GM18858 (cell line): ENCODE results near the gene EXOC3L4.

Source experiments
- ATAC-seq: cut with Tn5 transposase; IDR thresholded peaks from one replicate; pipeline ENCODE4 v1.9.1; 2021; ENCODE audit not compliant: unreplicated experiment

EXOC3L4 gene

DNA sequence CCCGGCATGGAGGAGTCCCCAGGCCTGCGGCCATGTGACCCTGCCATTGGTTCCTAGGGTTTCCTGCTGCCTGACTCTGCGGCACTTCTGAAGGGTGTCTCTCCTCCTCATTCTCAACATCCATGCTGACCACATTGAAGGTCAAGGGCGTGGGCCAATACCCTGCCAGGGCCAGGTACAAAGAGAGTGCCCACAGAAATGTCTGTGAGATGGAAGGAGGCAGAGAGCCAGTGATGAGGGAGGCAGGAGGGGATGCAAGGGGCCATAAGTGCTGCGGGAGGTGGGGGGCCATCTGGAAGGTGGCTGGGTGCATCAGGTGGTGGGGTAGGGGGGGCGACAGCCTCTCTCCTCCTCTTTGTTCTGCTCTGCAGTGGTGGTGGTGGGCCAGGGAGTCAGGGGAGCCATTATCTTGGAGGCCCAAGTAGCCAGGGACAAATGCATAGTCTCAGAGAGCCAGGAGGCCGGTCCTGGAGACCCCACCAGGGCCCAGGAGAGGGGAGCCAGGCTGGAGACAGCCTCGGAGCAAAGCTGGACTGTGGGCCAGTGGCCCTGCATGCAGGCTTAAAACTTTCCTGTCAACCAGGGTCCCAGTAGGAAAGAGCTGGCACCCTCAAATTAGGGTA is 24.2 kb upstream of the EXOC3L4 start:
- no peak for ATAC-seq

DNA sequence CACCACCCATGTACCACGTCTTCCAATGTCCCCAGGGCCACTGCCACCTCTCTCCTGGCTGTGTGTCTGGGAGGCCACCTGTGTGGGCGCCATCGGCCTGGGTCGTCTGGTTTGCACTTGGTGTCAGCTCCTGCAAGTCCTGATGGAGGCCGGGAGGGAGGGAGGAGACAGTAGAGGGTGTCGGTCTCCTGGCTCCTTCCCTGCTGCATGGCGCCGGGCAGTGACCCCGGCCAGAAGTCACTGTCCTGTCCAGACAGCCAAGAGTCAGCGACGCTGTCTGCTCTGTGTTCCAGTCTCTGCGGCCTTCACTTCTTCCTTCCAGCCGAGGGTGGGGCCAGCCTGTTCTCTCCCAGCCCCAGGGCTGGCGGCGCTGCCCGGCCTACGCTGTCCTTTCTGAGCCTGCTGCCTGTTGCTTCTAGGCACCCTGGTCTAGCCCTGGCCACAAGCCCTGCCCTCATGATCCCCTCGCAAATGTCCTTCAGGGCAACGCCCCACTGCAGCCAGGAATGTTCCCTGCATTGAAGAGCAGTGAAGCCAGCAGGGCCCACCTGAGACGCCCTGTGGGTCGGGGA is 23.5 kb upstream of the EXOC3L4 start:
- no peak for ATAC-seq

GRCh38 chr14:103071544-103072251 is 22.8 kb upstream of the EXOC3L4 start:
- ATAC-seq, result no peak

DNA sequence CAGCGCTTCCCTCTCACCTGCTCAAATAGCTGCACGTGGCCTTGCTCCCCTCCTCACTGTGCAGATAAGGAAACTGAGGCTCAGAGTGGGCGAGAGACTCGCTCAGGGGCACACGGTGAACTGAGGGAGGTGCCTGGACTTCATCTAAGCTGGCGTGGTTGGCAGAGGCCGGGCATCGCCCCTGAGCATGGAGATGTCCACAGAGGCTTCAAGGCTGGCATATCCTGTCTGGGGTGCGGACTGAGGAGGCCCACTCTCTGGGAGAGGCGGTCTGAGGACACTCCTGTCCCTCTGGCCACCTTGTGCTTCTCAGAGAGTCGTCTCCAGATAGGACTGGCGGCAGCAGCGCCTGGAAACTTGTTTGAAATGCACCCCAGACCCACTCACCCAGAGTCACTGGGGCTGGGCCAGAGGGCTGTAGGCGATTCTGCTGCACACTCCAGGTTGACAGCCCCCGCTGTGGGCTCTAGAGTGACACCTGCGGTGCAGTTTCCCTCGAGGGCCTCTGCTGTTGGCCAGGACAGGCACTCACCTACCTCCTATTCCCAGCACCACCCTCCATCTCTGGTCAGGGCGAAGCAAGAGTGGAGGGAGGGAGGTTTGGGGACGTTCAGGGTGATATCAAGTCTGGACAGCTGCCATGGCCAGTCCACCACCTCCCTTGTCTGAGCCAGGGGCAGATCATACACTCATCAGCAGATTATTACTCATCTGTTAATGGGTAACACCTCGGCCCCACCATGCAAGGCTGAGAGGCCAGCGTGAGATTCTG is 21.7 kb upstream of the EXOC3L4 start:
- ATAC-seq, result no peak

GRCh38 chr14:103073367-103073875 is 21.1 kb upstream of the EXOC3L4 start:
- no peak for ATAC-seq

GRCh38 chr14:103073876-103074728 is 20.4 kb upstream of the EXOC3L4 start:
- no peak for ATAC-seq

DNA sequence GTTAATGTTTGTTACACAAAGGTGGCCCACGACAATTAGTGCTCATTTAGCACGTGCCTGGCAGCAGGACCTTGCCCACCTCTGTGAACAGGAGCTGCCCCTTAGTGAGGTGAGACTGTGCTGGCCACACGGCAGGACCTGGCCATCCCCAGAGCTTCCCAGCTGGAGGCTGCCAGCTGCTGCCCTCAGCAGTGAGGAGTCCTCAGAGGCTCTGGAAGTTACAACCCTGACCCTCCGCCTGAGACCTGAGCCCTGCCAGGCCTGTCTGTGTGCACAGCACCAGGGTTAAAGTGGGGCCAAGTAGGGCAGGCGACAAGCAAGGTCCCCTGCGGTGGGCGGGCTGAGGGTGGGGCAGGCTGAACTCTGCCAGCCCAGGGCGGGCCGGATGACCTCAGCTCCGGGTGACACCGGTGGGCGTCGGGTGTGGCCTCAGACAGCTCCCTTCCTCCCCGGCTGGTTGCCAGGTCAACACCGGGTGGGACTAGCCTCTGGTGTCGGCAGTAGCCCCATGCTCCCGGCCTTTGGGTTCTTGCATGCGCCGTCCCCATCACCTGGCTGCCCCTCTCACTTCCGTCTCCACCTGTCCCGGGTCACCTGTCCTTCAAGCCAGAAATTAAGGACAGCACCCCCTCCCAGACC is 19.7 kb upstream of the EXOC3L4 start:
- ATAC-seq, result no peak

- ATAC-seq, result no peak
Measured at GRCh38 chr14:103078420-103078749, 16.1 kb upstream of the EXOC3L4 start.

DNA sequence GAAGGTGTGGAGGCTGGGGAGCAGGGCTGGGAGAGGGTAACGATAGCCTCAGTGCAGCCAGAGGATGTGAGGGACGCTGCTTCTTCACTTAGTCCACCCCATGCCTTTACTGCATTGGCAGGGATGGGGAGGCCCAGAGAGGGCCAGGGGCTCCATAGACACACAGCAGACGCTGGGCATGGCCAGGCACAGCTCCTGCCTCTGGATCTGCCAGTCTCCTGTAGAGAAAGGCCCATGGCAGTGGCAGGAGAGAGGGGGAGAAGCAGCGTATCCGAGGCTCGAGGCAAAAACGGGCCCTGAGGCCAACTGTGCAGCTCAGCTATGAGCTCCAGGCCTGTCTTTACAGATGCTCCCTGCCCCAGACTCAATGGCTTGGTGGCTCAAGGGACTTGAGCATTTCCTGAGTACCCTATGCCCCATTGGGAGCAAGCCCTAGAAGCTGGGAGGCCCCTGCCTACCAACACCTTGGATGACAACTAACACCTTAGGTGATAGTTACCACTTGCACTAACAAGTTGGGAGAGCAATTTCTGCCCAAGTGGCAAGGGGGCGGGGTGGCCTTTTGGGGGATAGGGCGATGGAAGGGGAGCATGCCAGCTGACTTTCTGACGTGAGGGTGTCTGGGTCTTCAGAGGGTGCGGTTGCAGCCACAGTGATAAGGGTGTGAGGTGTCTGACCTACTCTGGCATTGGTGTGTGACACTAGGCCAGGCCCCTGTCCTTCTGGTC is 15.5 kb upstream of the EXOC3L4 start:
- no peak for ATAC-seq

DNA sequence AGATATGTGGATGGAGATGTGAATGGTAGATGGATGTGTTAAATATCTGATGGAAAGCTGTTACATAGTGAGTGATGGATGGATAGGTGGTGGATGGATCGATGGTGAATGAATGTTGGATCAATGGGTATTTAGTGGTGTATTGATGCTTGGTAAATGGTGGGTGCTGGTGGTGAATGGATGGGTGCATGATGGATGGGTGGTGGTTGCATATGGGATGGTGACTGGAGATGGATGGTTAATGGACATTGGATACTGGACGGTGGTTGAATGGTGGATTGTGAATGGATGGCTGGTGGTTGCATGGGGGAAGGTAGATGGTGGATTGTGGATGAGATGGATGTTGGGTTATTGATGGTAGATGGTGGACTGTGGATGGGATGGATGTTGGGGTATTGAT is 12.6 kb upstream of the EXOC3L4 start:
- no peak for ATAC-seq

DNA sequence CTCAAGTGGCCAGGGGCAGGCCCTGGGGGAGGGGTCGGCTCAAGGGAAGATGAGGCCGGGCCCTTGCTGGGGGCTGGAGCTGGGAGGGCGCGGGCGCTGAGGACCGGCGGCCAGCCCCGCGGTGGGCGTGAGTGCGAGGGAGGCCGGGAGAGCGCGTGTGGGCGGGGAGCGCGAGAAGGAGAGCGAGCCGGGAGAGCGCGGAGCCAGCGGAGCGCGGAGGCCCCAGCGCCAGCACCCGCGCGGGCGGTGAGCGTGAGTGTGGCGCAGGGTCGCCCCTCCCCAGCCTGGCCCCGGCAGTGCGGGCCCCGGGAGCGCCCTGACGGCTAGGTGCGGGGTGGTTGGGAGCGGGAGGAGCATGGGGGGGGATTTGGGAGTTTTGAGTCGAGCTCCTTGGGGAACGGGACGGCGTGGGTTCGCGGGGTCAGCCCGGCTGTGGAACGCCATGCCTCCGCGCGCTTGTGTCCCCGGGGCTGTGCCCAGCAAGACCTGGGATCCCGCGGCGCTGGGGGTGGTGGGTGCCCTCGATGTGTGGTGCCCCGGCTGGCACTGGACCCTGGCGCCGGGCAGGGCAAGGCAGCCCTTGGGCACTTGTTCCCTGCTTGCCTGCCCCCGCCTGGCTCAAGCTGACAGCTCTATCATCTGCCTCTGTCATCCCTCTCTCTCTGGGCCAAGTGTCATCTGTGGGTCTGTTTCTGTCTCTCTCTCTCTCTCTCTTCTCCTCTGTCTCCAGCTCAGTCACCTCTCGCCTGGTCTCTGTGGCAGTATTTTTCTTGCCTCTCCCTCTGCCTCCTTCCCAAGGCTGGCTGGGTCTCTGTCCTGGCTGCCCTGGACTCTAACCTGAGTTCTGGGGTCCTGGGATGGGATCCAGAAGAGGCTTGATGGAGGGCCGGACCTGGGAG is 10.3 kb upstream of the EXOC3L4 start, which contains the start of gene LBHD2:
TSS of gene LBHD2 (plus strand) at position 190 of the 899 bp plus-strand sequence. CDS start 1,803 bp downstream, outside the sequence.
- no peak for ATAC-seq

- ATAC-seq, result no peak
Measured at GRCh38 chr14:103085106-103086091, 9.1 kb upstream of the EXOC3L4 start.

GRCh38 chr14:103086771-103087342 is 7.7 kb upstream of the EXOC3L4 start:
- no peak for ATAC-seq

DNA sequence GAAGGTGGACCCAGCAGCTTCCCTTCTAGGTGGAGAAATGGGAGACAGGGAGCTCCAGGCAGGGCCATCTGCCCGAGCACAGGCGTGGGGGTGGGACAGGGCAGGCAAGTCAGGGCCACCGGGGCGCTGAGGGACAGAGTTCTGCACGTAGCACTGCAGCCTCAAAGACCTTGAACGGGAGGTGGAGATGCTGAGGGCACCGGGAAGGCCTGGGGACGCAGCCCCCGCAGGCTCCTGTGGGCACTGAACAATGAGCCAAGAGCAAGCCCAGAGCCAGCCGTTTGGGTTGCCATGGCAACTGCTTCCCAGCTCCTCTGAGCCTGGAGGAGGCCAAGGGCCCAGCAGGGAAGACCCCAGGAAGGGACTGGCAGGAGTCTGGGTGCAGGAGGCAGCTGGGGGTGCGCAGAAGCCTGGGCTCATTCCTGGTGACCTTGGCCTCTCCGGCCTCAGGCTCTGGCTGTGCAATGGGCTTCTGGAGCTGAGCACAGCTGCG is 7.1 kb upstream of the EXOC3L4 start:
- ATAC-seq, result no peak

GRCh38 chr14:103088921-103089320 is 5.6 kb upstream of the EXOC3L4 start:
- ATAC-seq, result no peak

GRCh38 chr14:103089386-103090335 is 4.9 kb upstream of the EXOC3L4 start:
- ATAC-seq, result no peak
